DND-41 (cell line): ENCODE results near the gene RIPOR1.
A peak's percentile ranks its signal among the peaks of the same experiment; 100 is the strongest.

Experiments
- ATAC-seq: fragments of 200-7000 bp; cut with Tn5 transposase; 3 replicates; pipeline ENCODE4 v1.9.1; 2021; ENCODE audit warnings: low read depth; ENCODE audit not compliant: insufficient read depth
- DNase-seq: peaks from one replicate; pipeline ENCODE4 v3.0.0-alpha.2; 2020
- H2AFZ ChIP-seq: 2 replicates; pipeline ENCODE4 v1.6.0; 2012; ENCODE audit warnings: low read depth, low read length
- H3K27ac ChIP-seq: 2 replicates; pipeline ENCODE4 v1.5.1; 2012; ENCODE audit warnings: low read length, inconsistent platforms
- H3K27me3 ChIP-seq: fragments of 200-600 bp; sonication (generic); 2 replicates; pipeline ENCODE4 v1.6.0; 2012; ENCODE audit warnings: low read length, mild to moderate bottlenecking, inconsistent platforms; ENCODE audit not compliant: insufficient read depth, poor library complexity
- H3K36me3 ChIP-seq: 2 replicates; pipeline ENCODE4 v1.5.1; 2012; ENCODE audit warnings: low read length, inconsistent platforms; ENCODE audit not compliant: insufficient read depth
- H3K4me1 ChIP-seq: 2 replicates; pipeline ENCODE4 v1.5.1; 2012; ENCODE audit warnings: mild to moderate bottlenecking, low read length; ENCODE audit not compliant: insufficient read depth
- H3K4me2 ChIP-seq: 2 replicates; pipeline ENCODE4 v1.6.0; 2012; ENCODE audit warnings: mild to moderate bottlenecking, moderate library complexity, low read length, inconsistent platforms; ENCODE audit not compliant: insufficient read depth
- H3K4me3 ChIP-seq, 2 experiments: fragments of 200-600 bp in 1 of 2; shearing (Covaris generic) in 1 of 2; 2 replicates each; pipeline ENCODE4 v1.5.1; 2012 to 2016; ENCODE audit warnings: inconsistent platforms in 2 of 2, low read length in 2 of 2, mild to moderate bottlenecking in 2 of 2, low read depth in 1 of 2, moderate library complexity in 1 of 2
- H3K79me2 ChIP-seq: 2 replicates; pipeline ENCODE4 v1.6.0; 2012; ENCODE audit warnings: low read length, inconsistent platforms; ENCODE audit not compliant: insufficient read depth
- H3K9ac ChIP-seq: 2 replicates; pipeline ENCODE4 v1.6.0; 2012; ENCODE audit warnings: low read depth, mild to moderate bottlenecking, inconsistent platforms, low read length, moderate library complexity
- H3K9me3 ChIP-seq: 2 replicates; pipeline ENCODE4 v1.5.1; 2012; ENCODE audit warnings: low read length, moderate library complexity, mild to moderate bottlenecking, inconsistent platforms; ENCODE audit not compliant: insufficient read depth, severe bottlenecking
- H4K20me1 ChIP-seq: 2 replicates; pipeline ENCODE4 v1.6.0; 2012; ENCODE audit warnings: low read length; ENCODE audit not compliant: insufficient read depth
- CTCF ChIP-seq: IDR thresholded peaks from 2 replicates; pipeline ENCODE4 v1.5.1; 2012; ENCODE audit warnings: borderline replicate concordance, low read length, moderate library complexity, mild to moderate bottlenecking; ENCODE audit not compliant: poor library complexity, severe bottlenecking; ENCODE audit errors: extremely low read depth
- EZH2 ChIP-seq: IDR thresholded peaks from 3 replicates; pipeline ENCODE4 v1.6.1; 2012; ENCODE audit warnings: borderline replicate concordance, low read depth, mild to moderate bottlenecking, moderate library complexity, low read length, inconsistent platforms; ENCODE audit not compliant: severe bottlenecking

Gene RIPOR1

GRCh38 chr16:67528222-67528869 is at the start of gene RIPOR1:
TSS of gene RIPOR1 (plus strand) at chr16:67528829. CDS start at chr16:67538447, 9,618 bp downstream.
- ATAC-seq: peak; percentile 71
- Histone ChIP-seq H3K4me1 (peaks cover 32% of the 10 kb centered on the region), H3K9me3 (no peaks in the 10 kb centered on the region), H3K27ac (peak within 1 kb of the TSS; percentile 58; the same call in 1 of the 2 replicates), H3K36me3 (no peaks in the 10 kb centered on the region), H3K79me2 (peaks cover 12% of the 10 kb centered on the region), H3K27me3 (no peaks in the 10 kb centered on the region), H3K4me3 (peak within 1 kb of the TSS; percentile 52 to 67), H2AFZ (peak within 1 kb of the TSS; percentile 77), H3K9ac (peak within 1 kb of the TSS; percentile 78), H4K20me1 (peaks cover 10% of the 10 kb centered on the region; the same call in 1 of the 2 replicates), H3K4me2 (peak within 1 kb of the TSS; percentile 90)
- peak; percentile 56 for DNase-seq
- TF ChIP-seq EZH2: no peak
- peak; percentile 13 for TF ChIP-seq CTCF

GRCh38 chr16:67480833-67481560 is 47.6 kb upstream of the RIPOR1 start, which contains the start of gene ATP6V0D1:
TSS of gene ATP6V0D1 (minus strand) at chr16:67481157. CDS start at chr16:67481086, 71 bp downstream.
- Histone ChIP-seq H3K36me3 (peaks cover 22% of the 10 kb centered on the region), H3K9me3 (no peaks in the 10 kb centered on the region), H3K4me2 (peak within 1 kb of the TSS; percentile 98), H3K4me3 (peak within 1 kb of the TSS; percentile 92 to 97), H3K27ac (peak within 1 kb of the TSS; percentile 98), H3K79me2 (peaks cover 74% of the 10 kb centered on the region), H3K4me1 (peaks cover 41% of the 10 kb centered on the region), H3K27me3 (no peaks in the 10 kb centered on the region), H4K20me1 (0 out of 2 replicates have a peak, but pooled peaks cover 3% of the 10 kb centered on the region), H2AFZ (peak within 1 kb of the TSS; percentile 97), H3K9ac (peak within 1 kb of the TSS; percentile 89)
- ATAC-seq: peak; percentile 93
- DNase-seq: peak; percentile 99
- TF ChIP-seq CTCF: peak; percentile 93
- no peak for TF ChIP-seq EZH2

- Histone ChIP-seq H3K27me3 (no peaks in the 10 kb centered on the region), H3K27ac (peak overlapping the region; percentile 98)
These were observed 46.9 kb upstream of the RIPOR1 start for GRCh38 chr16:67481561-67482232.

More at GRCh38 chr16:67481561-67482232, 46.9 kb upstream of the RIPOR1 start:
- H3K36me3 ChIP-seq: peaks cover 22% of the 10 kb centered on the region
- H3K9me3 ChIP-seq: no peaks in the 10 kb centered on the region
- H3K79me2 ChIP-seq: peaks cover 68% of the 10 kb centered on the region
- peak; percentile 68 for DNase-seq
- ATAC-seq: peak; percentile 37
- no peak for TF ChIP-seq CTCF
- no peak for TF ChIP-seq EZH2
- H3K4me3 ChIP-seq: peak overlapping the region; percentile 81 to 97
- H3K4me2 ChIP-seq: peak overlapping the region; percentile 88
- peak overlapping the region; percentile 89 for H3K9ac ChIP-seq
- H3K4me1 ChIP-seq: peaks cover 41% of the 10 kb centered on the region
- H2AFZ ChIP-seq: peak overlapping the region; percentile 96
- H4K20me1 ChIP-seq: 0 out of 2 replicates have a peak, but pooled peaks cover 3% of the 10 kb centered on the region
